Ovary (tissue), 3 donors: ENCODE measurements around the gene BCAN.

Experiments
- EP300 ChIP-seq: sonication (generic); formaldehyde crosslinking; IDR thresholded peaks from one replicate; pipeline ENCODE4 v1.6.1; 2017; ENCODE audit warnings: antibody characterized with exemption
- TF ChIP-seq, protein P1 (sequence below), 3 donors: fragments of 450-650 bp in 2 of 3; fragments of 200-600 bp in 1 of 3; IDR thresholded peaks; one replicate each; pipeline versions ENCODE4 v1.5.1 to v1.8.0; 2016 to 2022; ENCODE audit warnings: antibody characterized with exemption in 3 of 3, mild to moderate bottlenecking in 1 of 3
- donor health status: DM: no; HTN: no; CAD: no.

DNA sequence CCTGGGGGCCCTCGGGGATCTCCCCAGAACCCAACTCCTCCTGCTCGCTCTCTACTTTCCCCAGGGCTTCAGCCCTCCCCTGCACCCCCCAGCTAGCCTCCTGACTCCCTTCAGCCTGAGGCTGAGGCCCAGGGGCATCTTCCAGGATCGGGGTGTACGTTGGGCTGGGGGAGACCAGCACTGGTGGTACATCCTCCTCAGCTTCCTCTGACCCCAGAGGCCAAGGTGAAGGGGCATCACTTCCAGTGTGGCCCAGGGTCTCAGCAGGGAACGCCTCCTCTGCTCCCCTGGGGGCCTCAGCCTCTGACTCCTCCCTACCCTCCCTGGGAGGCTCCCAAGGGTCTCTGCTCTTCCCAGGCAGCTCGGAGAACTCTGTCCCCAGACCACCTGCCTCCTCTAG is 28.4 kb downstream of the BCAN start:
- TF ChIP-seq, protein P1, sequence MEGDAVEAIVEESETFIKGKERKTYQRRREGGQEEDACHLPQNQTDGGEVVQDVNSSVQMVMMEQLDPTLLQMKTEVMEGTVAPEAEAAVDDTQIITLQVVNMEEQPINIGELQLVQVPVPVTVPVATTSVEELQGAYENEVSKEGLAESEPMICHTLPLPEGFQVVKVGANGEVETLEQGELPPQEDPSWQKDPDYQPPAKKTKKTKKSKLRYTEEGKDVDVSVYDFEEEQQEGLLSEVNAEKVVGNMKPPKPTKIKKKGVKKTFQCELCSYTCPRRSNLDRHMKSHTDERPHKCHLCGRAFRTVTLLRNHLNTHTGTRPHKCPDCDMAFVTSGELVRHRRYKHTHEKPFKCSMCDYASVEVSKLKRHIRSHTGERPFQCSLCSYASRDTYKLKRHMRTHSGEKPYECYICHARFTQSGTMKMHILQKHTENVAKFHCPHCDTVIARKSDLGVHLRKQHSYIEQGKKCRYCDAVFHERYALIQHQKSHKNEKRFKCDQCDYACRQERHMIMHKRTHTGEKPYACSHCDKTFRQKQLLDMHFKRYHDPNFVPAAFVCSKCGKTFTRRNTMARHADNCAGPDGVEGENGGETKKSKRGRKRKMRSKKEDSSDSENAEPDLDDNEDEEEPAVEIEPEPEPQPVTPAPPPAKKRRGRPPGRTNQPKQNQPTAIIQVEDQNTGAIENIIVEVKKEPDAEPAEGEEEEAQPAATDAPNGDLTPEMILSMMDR (IDR thresholded peaks at IDR 0.05), result no peak
- no peak for TF ChIP-seq EP300
